Mammary epithelial cell (primary cell): ENCODE data around the gene THSD1.

Source experiments
- EZH2 ChIP-seq: IDR thresholded peaks from 2 replicates; pipeline ENCODE4 v1.6.1; 2012; ENCODE audit warnings: low read length, inconsistent platforms, borderline replicate concordance
- TF ChIP-seq, protein P1 (sequence below), 2 donors: IDR thresholded peaks in 1 of 2; conservative IDR thresholded peaks in 1 of 2; 2 replicates each; pipeline ENCODE4 v1.5.1; 2011 to 2012; ENCODE audit warnings: inconsistent platforms in 2 of 2, low read length in 2 of 2, mild to moderate bottlenecking in 2 of 2, control low read depth in 1 of 2, low read depth in 1 of 2; ENCODE audit not compliant: insufficient read depth in 1 of 2; ENCODE audit errors: extremely low read depth in 1 of 2

DNA sequence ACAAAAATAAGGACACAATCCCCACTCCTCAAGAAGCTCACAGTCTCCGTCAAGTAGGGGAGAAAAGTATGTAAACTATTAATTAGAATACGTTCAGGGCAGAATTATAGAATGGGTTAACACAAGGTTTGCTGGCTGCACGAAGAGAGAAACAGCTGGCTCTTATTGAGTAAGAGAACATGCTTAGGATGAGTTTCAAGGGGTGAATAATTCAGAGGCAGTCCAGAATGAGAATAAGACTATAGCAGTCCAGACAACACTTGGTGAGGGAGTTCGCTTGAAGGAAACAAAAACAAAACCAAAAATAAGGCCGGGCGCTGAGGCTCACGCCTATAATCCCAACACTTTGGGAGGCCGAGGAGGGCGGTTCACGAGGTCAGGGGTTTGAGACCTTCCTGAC is 61.9 kb downstream of the THSD1 start:
- TF ChIP-seq, protein P1, sequence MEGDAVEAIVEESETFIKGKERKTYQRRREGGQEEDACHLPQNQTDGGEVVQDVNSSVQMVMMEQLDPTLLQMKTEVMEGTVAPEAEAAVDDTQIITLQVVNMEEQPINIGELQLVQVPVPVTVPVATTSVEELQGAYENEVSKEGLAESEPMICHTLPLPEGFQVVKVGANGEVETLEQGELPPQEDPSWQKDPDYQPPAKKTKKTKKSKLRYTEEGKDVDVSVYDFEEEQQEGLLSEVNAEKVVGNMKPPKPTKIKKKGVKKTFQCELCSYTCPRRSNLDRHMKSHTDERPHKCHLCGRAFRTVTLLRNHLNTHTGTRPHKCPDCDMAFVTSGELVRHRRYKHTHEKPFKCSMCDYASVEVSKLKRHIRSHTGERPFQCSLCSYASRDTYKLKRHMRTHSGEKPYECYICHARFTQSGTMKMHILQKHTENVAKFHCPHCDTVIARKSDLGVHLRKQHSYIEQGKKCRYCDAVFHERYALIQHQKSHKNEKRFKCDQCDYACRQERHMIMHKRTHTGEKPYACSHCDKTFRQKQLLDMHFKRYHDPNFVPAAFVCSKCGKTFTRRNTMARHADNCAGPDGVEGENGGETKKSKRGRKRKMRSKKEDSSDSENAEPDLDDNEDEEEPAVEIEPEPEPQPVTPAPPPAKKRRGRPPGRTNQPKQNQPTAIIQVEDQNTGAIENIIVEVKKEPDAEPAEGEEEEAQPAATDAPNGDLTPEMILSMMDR (conservative IDR thresholded peaks at IDR 0.05 in 1 of 2, IDR thresholded peaks at IDR 0.05 in 1 of 2; ENCODE audit: extremely low read depth in 1 of 2, insufficient read depth in 1 of 2, low read depth in 1 of 2, low read length in 2 of 2) = no peak
- no peak for TF ChIP-seq EZH2
